ENCODE data around the gene NELFCD. TPM values are rescaled to one million over a fixed set of nuclear protein-coding genes. Genes with fewer than 3 reads are reported as not detected.

Gene NELFCD
- total and polyA plus RNA-seq, 9 of the 15 experiments (the other 6 are each of a cell fraction or from before 2014, with no cell fraction given): 11.7 to 163 (median 96.5) TPM

Other genes with a start within 250 kb of the NELFCD start
- 0.73 and 2.5 TPM in 2 replicates for gene GNAS-AS1, start 130.4 kb upstream of the NELFCD start, total RNA-seq (2014; rRNA removed)
- gene GNAS-AS1, start 130.4 kb upstream of the NELFCD start, total RNA-seq (2014; rRNA removed; fragmentation: Illumina TruSeq; extraction: Trizol): 0.25 and 0.45 TPM in 2 replicates
- 0.64 and 0.69 TPM in 2 replicates for gene GNAS-AS1, start 130.4 kb upstream of the NELFCD start, total RNA-seq (2015; rRNA removed; fragmentation: Illumina TruSeq; extraction: Trizol)
- 1.2 and 1.3 TPM in 2 replicates for gene GNAS-AS1, start 130.4 kb upstream of the NELFCD start, total RNA-seq (2021)
- gene GNAS-AS1, start 130.4 kb upstream of the NELFCD start, polyA plus RNA-seq (2011; rRNA removed): 0.07 TPM in 2 replicates
- 0.21 and 0.90 TPM in 2 replicates for gene GNAS-AS1, start 130.4 kb upstream of the NELFCD start, polyA plus RNA-seq (2014; fragmentation: Illumina TruSeq; extraction: Trizol)
- gene GNAS-AS1, start 130.4 kb upstream of the NELFCD start, polyA plus RNA-seq (2014; fragmentation: Nextera tagmentation; extraction: Ambion mirVana): under 1 TPM; 0.04 to 0.14 TPM
- gene GNAS-AS1, start 130.4 kb upstream of the NELFCD start, polyA plus RNA-seq (2014; rRNA removed): 1.0 and 1.8 TPM in 2 replicates
- gene GNAS, start 128.5 kb upstream of the NELFCD start, total RNA-seq (2014; rRNA removed): 266 and 294 TPM in 2 replicates
- gene GNAS, start 128.5 kb upstream of the NELFCD start, total RNA-seq (2014; rRNA removed; fragmentation: Illumina TruSeq; extraction: Trizol): 212 and 224 TPM in 2 replicates
- 216 and 220 TPM in 2 replicates for gene GNAS, start 128.5 kb upstream of the NELFCD start, total RNA-seq (2015; rRNA removed; fragmentation: Illumina TruSeq; extraction: Trizol)
- 422 and 439 TPM in 2 replicates for gene GNAS, start 128.5 kb upstream of the NELFCD start, total RNA-seq (2021)
- gene GNAS, start 128.5 kb upstream of the NELFCD start, polyA plus RNA-seq (2011; rRNA removed): 321 and 329 TPM in 2 replicates
- 648 and 649 TPM in 2 replicates for gene GNAS, start 128.5 kb upstream of the NELFCD start, polyA plus RNA-seq (2014; fragmentation: Illumina TruSeq; extraction: Trizol)
- 100 to 1,000 TPM; 128 to 129 TPM for gene GNAS, start 128.5 kb upstream of the NELFCD start, polyA plus RNA-seq (2014; fragmentation: Nextera tagmentation; extraction: Ambion mirVana)
- gene GNAS, start 128.5 kb upstream of the NELFCD start, polyA plus RNA-seq (2014; rRNA removed): 343 and 398 TPM in 2 replicates
- gene CTSZ, start 26.0 kb downstream of the NELFCD start, total RNA-seq (2014; rRNA removed): 73.2 and 83.8 TPM in 2 replicates
- 62.6 and 63.8 TPM in 2 replicates for gene CTSZ, start 26.0 kb downstream of the NELFCD start, total RNA-seq (2014; rRNA removed; fragmentation: Illumina TruSeq; extraction: Trizol)
- gene CTSZ, start 26.0 kb downstream of the NELFCD start, total RNA-seq (2015; rRNA removed; fragmentation: Illumina TruSeq; extraction: Trizol): 82.8 and 82.9 TPM in 2 replicates
- 84.7 and 97.7 TPM in 2 replicates for gene CTSZ, start 26.0 kb downstream of the NELFCD start, total RNA-seq (2021)
- 83.8 and 93.1 TPM in 2 replicates for gene CTSZ, start 26.0 kb downstream of the NELFCD start, polyA plus RNA-seq (2011; rRNA removed)
- gene CTSZ, start 26.0 kb downstream of the NELFCD start, polyA plus RNA-seq (2014; fragmentation: Illumina TruSeq; extraction: Trizol): 123 and 143 TPM in 2 replicates
- 1 to 10 TPM; 1.6 to 5.3 TPM for gene CTSZ, start 26.0 kb downstream of the NELFCD start, polyA plus RNA-seq (2014; fragmentation: Nextera tagmentation; extraction: Ambion mirVana)
- gene CTSZ, start 26.0 kb downstream of the NELFCD start, polyA plus RNA-seq (2014; rRNA removed): 96.2 and 107 TPM in 2 replicates
- gene TUBB1, start 38.2 kb downstream of the NELFCD start, total RNA-seq (2014; rRNA removed): 1.7 and 2.1 TPM in 2 replicates
- 2.3 and 2.8 TPM in 2 replicates for gene TUBB1, start 38.2 kb downstream of the NELFCD start, total RNA-seq (2014; rRNA removed; fragmentation: Illumina TruSeq; extraction: Trizol)
- 2.0 and 2.4 TPM in 2 replicates for gene TUBB1, start 38.2 kb downstream of the NELFCD start, total RNA-seq (2015; rRNA removed; fragmentation: Illumina TruSeq; extraction: Trizol)
- 1.9 and 3.9 TPM in 2 replicates for gene TUBB1, start 38.2 kb downstream of the NELFCD start, total RNA-seq (2021)
- gene TUBB1, start 38.2 kb downstream of the NELFCD start, polyA plus RNA-seq (2011; rRNA removed): 1.1 and 3.6 TPM in 2 replicates
- 3.1 and 4.1 TPM in 2 replicates for gene TUBB1, start 38.2 kb downstream of the NELFCD start, polyA plus RNA-seq (2014; fragmentation: Illumina TruSeq; extraction: Trizol)
- 1 to 10 TPM; 1.5 to 1.6 TPM for gene TUBB1, start 38.2 kb downstream of the NELFCD start, polyA plus RNA-seq (2014; fragmentation: Nextera tagmentation; extraction: Ambion mirVana)
- gene TUBB1, start 38.2 kb downstream of the NELFCD start, polyA plus RNA-seq (2014; rRNA removed): 1.9 and 3.0 TPM in 2 replicates
- gene ATP5F1E, start 51.1 kb downstream of the NELFCD start, total RNA-seq (2014; rRNA removed): 49.4 and 64.1 TPM in 2 replicates
- gene ATP5F1E, start 51.1 kb downstream of the NELFCD start, total RNA-seq (2014; rRNA removed; fragmentation: Illumina TruSeq; extraction: Trizol): 113 and 123 TPM in 2 replicates
- gene ATP5F1E, start 51.1 kb downstream of the NELFCD start, total RNA-seq (2015; rRNA removed; fragmentation: Illumina TruSeq; extraction: Trizol): 98.7 and 109 TPM in 2 replicates
- 125 and 146 TPM in 2 replicates for gene ATP5F1E, start 51.1 kb downstream of the NELFCD start, total RNA-seq (2021)
- 140 and 167 TPM in 2 replicates for gene ATP5F1E, start 51.1 kb downstream of the NELFCD start, polyA plus RNA-seq (2011; rRNA removed)
- gene ATP5F1E, start 51.1 kb downstream of the NELFCD start, polyA plus RNA-seq (2014; fragmentation: Illumina TruSeq; extraction: Trizol): 60.3 and 67.7 TPM in 2 replicates
- gene ATP5F1E, start 51.1 kb downstream of the NELFCD start, polyA plus RNA-seq (2014; fragmentation: Nextera tagmentation; extraction: Ambion mirVana): 100 to 1,000 TPM; 161 to 162 TPM
- 109 and 117 TPM in 2 replicates for gene ATP5F1E, start 51.1 kb downstream of the NELFCD start, polyA plus RNA-seq (2014; rRNA removed)
- 90.3 and 96.8 TPM in 2 replicates for gene PRELID3B, start 61.5 kb downstream of the NELFCD start, total RNA-seq (2014; rRNA removed)
- gene PRELID3B, start 61.5 kb downstream of the NELFCD start, total RNA-seq (2014; rRNA removed; fragmentation: Illumina TruSeq; extraction: Trizol): 136 and 140 TPM in 2 replicates
- gene PRELID3B, start 61.5 kb downstream of the NELFCD start, total RNA-seq (2015; rRNA removed; fragmentation: Illumina TruSeq; extraction: Trizol): 112 and 120 TPM in 2 replicates
- 99.5 and 105 TPM in 2 replicates for gene PRELID3B, start 61.5 kb downstream of the NELFCD start, total RNA-seq (2021)
- 83.6 and 96.0 TPM in 2 replicates for gene PRELID3B, start 61.5 kb downstream of the NELFCD start, polyA plus RNA-seq (2011; rRNA removed)
- 91.7 and 101 TPM in 2 replicates for gene PRELID3B, start 61.5 kb downstream of the NELFCD start, polyA plus RNA-seq (2014; fragmentation: Illumina TruSeq; extraction: Trizol)
- gene PRELID3B, start 61.5 kb downstream of the NELFCD start, polyA plus RNA-seq (2014; fragmentation: Nextera tagmentation; extraction: Ambion mirVana): 100 to 1,000 TPM; 156 to 186 TPM
- 77.0 and 81.2 TPM in 2 replicates for gene PRELID3B, start 61.5 kb downstream of the NELFCD start, polyA plus RNA-seq (2014; rRNA removed)
- gene ZNF831, start 182.6 kb downstream of the NELFCD start, total RNA-seq (2014; rRNA removed): not detected in 2 replicates
- gene ZNF831, start 182.6 kb downstream of the NELFCD start, total RNA-seq (2014; rRNA removed; fragmentation: Illumina TruSeq; extraction: Trizol): not detected in 2 replicates
- gene ZNF831, start 182.6 kb downstream of the NELFCD start, total RNA-seq (2015; rRNA removed; fragmentation: Illumina TruSeq; extraction: Trizol): not detected in 2 replicates
- gene ZNF831, start 182.6 kb downstream of the NELFCD start, total RNA-seq (2021): not detected in 2 replicates
- gene ZNF831, start 182.6 kb downstream of the NELFCD start, polyA plus RNA-seq (2011; rRNA removed): not detected in 2 replicates
- not detected in 2 replicates for gene ZNF831, start 182.6 kb downstream of the NELFCD start, polyA plus RNA-seq (2014; fragmentation: Illumina TruSeq; extraction: Trizol)
- not detected for gene ZNF831, start 182.6 kb downstream of the NELFCD start, polyA plus RNA-seq (2014; fragmentation: Nextera tagmentation; extraction: Ambion mirVana)
- not detected in 2 replicates for gene ZNF831, start 182.6 kb downstream of the NELFCD start, polyA plus RNA-seq (2014; rRNA removed)